Measurements from ENCODE around the gene PADI4. TPM values are rescaled to one million over a fixed set of nuclear protein-coding genes. Genes with fewer than 3 reads are reported as not detected.

Gene PADI4
- total and polyA plus RNA-seq, 2 donors (not counting 1 experiment from before 2014, with no cell fraction given) = not detected

- TF ChIP-seq CTCF (conservative IDR thresholded peaks at IDR 0.05 in 1 of 2, IDR thresholded peaks at IDR 0.05 in 1 of 2; ENCODE audit: low read depth in 1 of 2, low read length in 2 of 2) (peak; percentile 83 to 91), EZH2 (IDR thresholded peaks at IDR 0.05; ENCODE audit: low read length, missing control alignments) (no peak)
- no peaks in the 10 kb centered on the region for H3K4me1 ChIP-seq (ENCODE audit: control insufficient read depth, extremely low read depth, insufficient read depth, low read length)
- no peaks in the 10 kb centered on the region for H3K9me3 ChIP-seq (ENCODE audit: control insufficient read depth, insufficient read depth, low read depth, low read length)
- DNase-seq (ENCODE audit: low read depth in 2 of 2) = peak; percentile 44 to 49
- H4K20me1 ChIP-seq (ENCODE audit: control insufficient read depth, extremely low read depth, insufficient read depth, low read length) = no peaks in the 10 kb centered on the region
- no peak overlapping the region for H2AFZ ChIP-seq (ENCODE audit: low read length)
- no peak overlapping the region for H3K27ac ChIP-seq (ENCODE audit: insufficient read depth, low read length)
- peaks cover 5% of the 10 kb centered on the region for H3K27me3 ChIP-seq (ENCODE audit: control insufficient read depth, insufficient read depth, low read length)
- no peak overlapping the region for H3K4me3 ChIP-seq (replicated peaks in 1 of 4; ENCODE audit: control extremely low read depth in 1 of 4, insufficient read depth in 1 of 4, low read depth in 3 of 4, low read length in 4 of 4)
- H3K79me2 ChIP-seq (ENCODE audit: control insufficient read depth, insufficient read depth, low read length) = no peaks in the 10 kb centered on the region
- no peak overlapping the region for H3K9ac ChIP-seq (ENCODE audit: insufficient read depth, low read length)
- H3K4me2 ChIP-seq (ENCODE audit: extremely low read depth, insufficient read depth, low read length) = no peak overlapping the region
- H3K36me3 ChIP-seq (ENCODE audit: control insufficient read depth, insufficient read depth, low read length) = no peaks in the 10 kb centered on the region
These were observed 28.1 kb downstream of the PADI4 start for GRCh38 chr1:17335821-17336710.

- Histone ChIP-seq H3K36me3 (ENCODE audit: control insufficient read depth, insufficient read depth, low read length) (no peaks in the 10 kb centered on the region), H3K4me2 (ENCODE audit: extremely low read depth, insufficient read depth, low read length) (no peak overlapping the region), H2AFZ (ENCODE audit: low read length) (no peak overlapping the region), H3K79me2 (ENCODE audit: control insufficient read depth, insufficient read depth, low read length) (no peaks in the 10 kb centered on the region), H3K9me3 (ENCODE audit: control insufficient read depth, insufficient read depth, low read depth, low read length) (no peaks in the 10 kb centered on the region), H3K9ac (ENCODE audit: insufficient read depth, low read length) (no peak overlapping the region), H3K4me3 (replicated peaks in 1 of 4; ENCODE audit: control extremely low read depth in 1 of 4, insufficient read depth in 1 of 4, low read depth in 3 of 4, low read length in 4 of 4) (no peak overlapping the region), H3K4me1 (ENCODE audit: control insufficient read depth, extremely low read depth, insufficient read depth, low read length) (no peaks in the 10 kb centered on the region), H3K27me3 (ENCODE audit: control insufficient read depth, insufficient read depth, low read length) (peaks cover 5% of the 10 kb centered on the region), H3K27ac (ENCODE audit: insufficient read depth, low read length) (no peak overlapping the region), H4K20me1 (ENCODE audit: control insufficient read depth, extremely low read depth, insufficient read depth, low read length) (no peaks in the 10 kb centered on the region)
- DNase-seq (ENCODE audit: low read depth in 2 of 2) = no peak
- TF ChIP-seq EZH2 (IDR thresholded peaks at IDR 0.05; ENCODE audit: low read length, missing control alignments) (no peak), CTCF (conservative IDR thresholded peaks at IDR 0.05 in 1 of 2, IDR thresholded peaks at IDR 0.05 in 1 of 2; ENCODE audit: low read depth in 1 of 2, low read length in 2 of 2) (peak in 1 of 2 donors; percentile 18)
These were observed 30.9 kb downstream of the PADI4 start for GRCh38 chr1:17338706-17339493.

- Histone ChIP-seq H3K9ac (ENCODE audit: insufficient read depth, low read length) (no peak overlapping the region), H3K27ac (ENCODE audit: insufficient read depth, low read length) (no peak overlapping the region), H3K27me3 (ENCODE audit: control insufficient read depth, insufficient read depth, low read length) (peaks cover 5% of the 10 kb centered on the region), H3K4me2 (ENCODE audit: extremely low read depth, insufficient read depth, low read length) (no peak overlapping the region), H3K9me3 (ENCODE audit: control insufficient read depth, insufficient read depth, low read depth, low read length) (no peaks in the 10 kb centered on the region), H3K36me3 (ENCODE audit: control insufficient read depth, insufficient read depth, low read length) (no peaks in the 10 kb centered on the region), H3K4me1 (ENCODE audit: control insufficient read depth, extremely low read depth, insufficient read depth, low read length) (no peaks in the 10 kb centered on the region), H2AFZ (ENCODE audit: low read length) (no peak overlapping the region), H3K4me3 (replicated peaks in 1 of 4; ENCODE audit: control extremely low read depth in 1 of 4, insufficient read depth in 1 of 4, low read depth in 3 of 4, low read length in 4 of 4) (no peak overlapping the region), H3K79me2 (ENCODE audit: control insufficient read depth, insufficient read depth, low read length) (no peaks in the 10 kb centered on the region), H4K20me1 (ENCODE audit: control insufficient read depth, extremely low read depth, insufficient read depth, low read length) (no peaks in the 10 kb centered on the region)
- TF ChIP-seq CTCF (conservative IDR thresholded peaks at IDR 0.05 in 1 of 2, IDR thresholded peaks at IDR 0.05 in 1 of 2; ENCODE audit: low read depth in 1 of 2, low read length in 2 of 2) = no peak
- no peak for TF ChIP-seq EZH2 (IDR thresholded peaks at IDR 0.05; ENCODE audit: low read length, missing control alignments)
- DNase-seq (ENCODE audit: low read depth in 2 of 2) = no peak
These were observed 31.5 kb downstream of the PADI4 start for GRCh38 chr1:17339521-17339920.

Data from fibroblast of lung (primary cell).